GM18502 (cell line): Measurements from ENCODE around the gene KHDC4.
A peak's percentile ranks its signal among the peaks of the same experiment; 100 is the strongest.

Experiments used
- ATAC-seq: cut with Tn5 transposase; IDR thresholded peaks from one replicate; pipeline ENCODE4 v1.9.1; 2021; ENCODE audit warnings: mild to moderate bottlenecking; ENCODE audit not compliant: unreplicated experiment, poor library complexity

Gene KHDC4

GRCh38 chr1:155934097-155934935, at the start of gene KHDC4:
TSS of gene KHDC4 (minus strand) at chr1:155934413. CDS start at chr1:155934373, 40 bp downstream.
- peak; percentile 91 for ATAC-seq

GRCh38 chr1:155983191-155984024, 49.2 kb upstream of the KHDC4 start:
- ATAC-seq, result no peak

DNA sequence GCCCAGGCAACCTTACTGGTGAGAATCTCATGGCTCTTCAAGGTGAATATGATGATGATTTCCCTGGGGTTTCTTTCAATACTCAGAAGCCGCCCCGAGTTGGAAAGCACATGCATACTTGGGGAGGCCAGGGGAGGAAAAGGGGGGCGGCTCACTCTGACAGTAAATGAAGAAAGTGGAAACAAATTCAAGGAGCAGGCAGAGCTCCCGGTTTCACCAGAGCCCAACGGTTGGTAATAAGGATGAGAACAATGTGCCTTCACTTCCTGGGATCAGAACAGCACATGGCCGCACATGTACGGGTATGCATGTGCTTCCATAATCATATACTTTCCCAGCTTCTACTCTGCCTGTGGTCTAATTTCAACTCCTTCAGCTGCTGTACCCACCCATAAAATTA, 47.9 kb upstream of the KHDC4 start:
- no peak for ATAC-seq

GRCh38 chr1:155981266-155982088, 47.3 kb upstream of the KHDC4 start:
- no peak for ATAC-seq

GRCh38 chr1:155979597-155980343, 45.6 kb upstream of the KHDC4 start:
- no peak for ATAC-seq

DNA sequence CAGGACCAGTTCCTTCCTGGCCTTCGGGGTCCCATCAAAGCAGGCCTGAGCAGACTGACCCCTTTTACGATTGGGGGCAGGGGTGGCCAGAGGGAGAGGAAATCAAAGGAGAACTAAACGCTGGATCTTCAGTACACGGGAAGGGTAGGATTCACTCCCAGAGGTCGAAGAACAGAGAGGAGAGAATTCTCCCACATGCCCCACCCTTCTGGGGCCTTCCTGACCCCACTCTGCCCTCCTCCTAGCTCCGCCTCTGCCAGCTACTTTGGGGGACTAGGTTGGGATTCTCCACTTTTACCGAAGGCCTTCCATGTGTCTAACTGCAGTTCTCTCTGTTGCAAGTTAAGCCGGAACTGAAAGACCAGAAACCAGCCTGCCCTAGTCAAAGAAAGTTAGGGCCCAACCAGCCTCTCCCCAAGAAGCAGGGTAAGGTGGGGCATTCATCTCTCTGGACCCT, 44.8 kb upstream of the KHDC4 start:
- no peak for ATAC-seq

GRCh38 chr1:155978325-155978972, 44.2 kb upstream of the KHDC4 start, which contains the start of gene ARHGEF2:
TSS of gene ARHGEF2 (minus strand) at chr1:155978547. CDS start at chr1:155978427, 120 bp downstream.
- ATAC-seq, result peak; percentile 44

GRCh38 chr1:155977690-155978324, 43.6 kb upstream of the KHDC4 start:
- ATAC-seq, result no peak

GRCh38 chr1:155976913-155977689, 42.9 kb upstream of the KHDC4 start:
- ATAC-seq, result no peak

DNA sequence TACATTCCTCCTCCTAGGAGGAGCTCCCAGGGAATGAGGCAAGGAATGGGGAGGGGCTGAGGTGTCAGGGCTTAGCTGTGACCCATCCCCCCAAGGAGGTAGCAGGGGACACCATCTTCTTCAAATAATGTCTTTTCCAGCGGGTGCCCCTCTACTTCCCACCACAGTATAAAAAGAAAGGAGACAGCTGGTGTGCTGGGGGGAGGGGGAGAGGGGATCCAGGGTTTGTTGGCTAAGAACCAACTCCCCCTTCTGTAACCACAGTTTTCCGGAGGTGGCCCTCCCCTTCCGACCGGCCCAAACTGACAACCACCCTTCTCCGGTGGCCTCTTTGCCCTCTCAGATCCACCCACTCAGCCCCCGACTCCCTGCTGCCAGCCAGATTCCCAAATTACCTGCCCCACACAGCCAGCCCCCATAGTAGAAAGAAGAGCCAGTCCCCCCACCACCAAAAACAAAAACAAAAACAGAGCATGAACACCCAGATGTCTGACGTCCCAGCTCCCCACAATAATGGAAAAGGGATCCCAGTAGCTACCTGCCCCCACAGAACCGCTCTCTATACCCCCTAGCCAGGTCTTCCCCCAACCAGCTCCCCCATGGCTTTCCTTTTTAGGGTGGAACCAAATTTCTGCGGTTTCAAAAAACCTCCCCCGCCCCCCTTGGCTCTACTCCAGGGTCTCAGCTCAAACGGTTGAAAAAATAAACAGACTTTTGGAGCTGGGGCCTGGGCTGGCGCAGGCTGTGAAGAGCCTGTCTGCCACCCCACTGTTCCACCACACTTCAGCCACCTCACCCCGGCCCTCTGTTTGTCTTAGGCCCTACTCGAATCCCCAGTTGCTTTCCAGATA, 42.1 kb upstream of the KHDC4 start:
- ATAC-seq, result no peak

DNA sequence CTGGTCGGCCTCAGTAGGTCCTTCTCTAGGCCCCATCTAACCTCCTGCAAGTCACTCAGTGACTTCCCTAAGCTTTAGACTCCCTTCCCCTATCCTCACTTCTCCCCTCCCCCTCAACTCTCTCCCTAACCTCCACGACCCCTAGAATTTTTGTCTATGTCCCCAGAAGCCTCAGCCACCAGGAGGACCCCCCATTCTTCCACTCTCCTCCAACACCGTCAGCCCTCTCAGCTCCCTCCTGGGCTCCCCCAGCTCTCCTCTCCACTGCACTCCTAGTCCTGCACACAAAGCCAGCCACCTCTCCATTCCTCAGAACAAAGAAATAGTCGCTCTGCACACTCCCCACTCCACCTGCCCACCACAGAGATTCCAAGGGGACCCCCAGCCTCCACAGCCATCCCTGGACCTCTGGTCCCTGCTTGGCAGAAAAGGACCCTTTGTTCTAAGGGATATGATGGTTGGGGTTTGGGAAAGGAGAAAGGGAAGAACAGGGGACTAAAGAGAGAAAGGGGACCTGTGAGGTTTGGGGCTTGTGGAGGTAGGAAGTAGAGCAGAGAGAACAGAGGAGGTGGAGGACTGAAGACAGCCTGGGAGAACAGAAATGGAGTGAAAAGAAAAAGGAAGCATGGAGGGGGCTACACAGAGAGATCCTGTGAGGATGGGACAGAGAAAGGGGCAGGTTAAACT, 41.3 kb upstream of the KHDC4 start:
- no peak for ATAC-seq

GRCh38 chr1:155974208-155975115, 40.2 kb upstream of the KHDC4 start:
- ATAC-seq, result no peak

DNA sequence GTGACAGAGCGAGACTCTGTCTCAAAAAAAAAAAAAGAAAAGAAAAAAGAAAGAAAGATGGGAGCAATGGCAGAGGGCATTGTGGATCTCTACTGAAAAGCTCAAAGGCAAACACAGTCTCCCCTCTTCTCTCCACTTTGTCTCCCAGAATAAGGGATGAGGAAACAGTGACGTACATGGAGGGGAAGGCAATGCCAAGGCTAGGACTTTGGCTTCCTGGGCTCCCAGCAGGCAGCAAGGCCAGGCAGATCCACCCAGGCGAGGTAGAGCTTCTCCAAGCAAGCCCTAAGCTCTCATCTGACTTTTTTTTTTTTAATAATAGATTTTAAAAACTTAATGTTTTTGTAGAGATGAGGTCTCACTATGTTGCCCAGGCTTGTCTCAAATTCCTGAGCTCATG, 39.5 kb upstream of the KHDC4 start:
- no peak for ATAC-seq

DNA sequence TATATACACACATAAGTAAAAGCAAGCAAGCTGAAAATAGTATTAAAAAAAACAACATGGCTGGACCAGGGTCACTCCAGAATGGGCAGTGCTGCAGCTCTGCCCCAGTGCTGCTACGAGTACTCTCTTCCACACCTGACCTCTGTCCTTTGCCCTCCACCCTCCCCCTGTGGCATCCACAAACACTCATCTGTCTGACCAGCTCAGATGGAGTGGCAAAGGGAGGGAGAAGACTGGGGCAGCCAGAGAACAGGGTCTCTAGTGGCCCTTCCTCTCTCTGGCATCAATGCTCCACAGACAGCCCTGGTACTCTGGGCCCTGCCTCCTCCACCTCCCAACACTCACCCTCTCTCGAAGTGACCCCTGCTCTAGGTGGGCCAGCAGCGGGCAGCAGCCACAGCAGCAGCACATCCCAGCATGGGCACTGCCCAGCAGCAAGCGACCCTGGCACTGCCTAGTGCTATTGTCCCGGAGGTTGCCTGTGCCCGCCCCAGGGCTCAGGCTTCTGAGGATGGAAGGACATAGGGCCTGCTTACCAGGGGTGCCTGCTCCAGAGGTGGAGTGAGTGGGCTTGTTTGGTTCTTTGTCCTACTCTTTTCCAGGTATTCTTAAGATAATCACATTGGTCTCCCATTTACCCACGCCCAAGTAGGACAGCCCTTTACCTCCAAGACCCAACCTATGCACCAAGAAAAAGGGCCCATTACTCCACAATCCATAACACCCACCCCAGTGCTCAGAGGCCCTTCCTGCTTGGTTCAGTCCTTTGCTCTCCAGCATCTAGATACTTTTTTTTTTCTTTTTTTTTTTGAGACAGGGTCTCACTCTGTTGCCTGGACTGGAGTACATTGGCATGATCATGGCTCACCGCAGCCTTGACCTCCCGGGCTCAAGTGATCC, 37.9 kb upstream of the KHDC4 start:
- ATAC-seq, result no peak
